ENCODE results near the gene URB1.

Gene URB1

DNA sequence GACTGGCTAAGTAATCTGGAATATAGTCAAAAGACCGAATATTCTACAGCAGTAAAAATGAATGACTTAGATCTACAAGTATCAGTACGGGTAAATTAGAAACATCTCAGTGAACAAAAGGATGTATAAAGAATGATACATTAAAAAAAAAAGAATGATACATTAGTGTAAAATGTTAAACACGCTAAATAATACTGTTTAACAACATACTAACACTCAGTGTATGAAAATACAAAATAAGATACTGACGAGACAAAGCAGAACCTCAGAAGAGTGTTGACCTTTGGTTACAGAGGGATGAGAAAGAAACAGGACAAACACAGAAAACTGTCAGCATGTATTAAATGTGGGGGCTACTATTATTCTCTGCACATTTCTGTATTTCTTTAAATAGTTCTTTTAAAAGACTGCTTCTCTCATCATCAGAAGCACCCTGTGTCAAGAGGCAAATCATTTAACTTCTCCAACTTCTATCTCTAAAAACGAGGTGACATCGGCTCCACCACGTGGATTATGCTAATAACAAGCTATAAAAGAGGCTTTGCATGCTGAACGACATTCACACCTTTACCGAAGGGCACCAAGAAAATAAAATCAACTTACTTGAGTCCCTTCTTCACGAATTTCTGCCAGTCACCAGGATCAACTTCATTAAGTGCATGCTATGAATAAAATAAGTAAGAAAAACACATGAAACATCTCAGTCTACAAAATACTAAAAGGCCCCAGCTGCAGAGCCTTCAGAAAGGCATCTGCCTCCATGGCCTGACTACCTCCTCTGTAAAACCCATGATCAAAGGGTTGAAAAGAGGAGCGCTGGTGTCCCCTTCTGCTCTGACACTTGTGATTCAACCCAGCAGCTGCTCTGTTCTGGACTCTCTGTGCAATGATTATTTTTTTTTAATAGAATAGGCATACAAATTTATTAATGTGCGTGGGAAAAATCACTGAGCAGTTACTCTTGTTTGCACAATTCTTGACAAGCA lies 51.7 kb downstream of the URB1 start:
- FAIRE-seq: no peak

DNA sequence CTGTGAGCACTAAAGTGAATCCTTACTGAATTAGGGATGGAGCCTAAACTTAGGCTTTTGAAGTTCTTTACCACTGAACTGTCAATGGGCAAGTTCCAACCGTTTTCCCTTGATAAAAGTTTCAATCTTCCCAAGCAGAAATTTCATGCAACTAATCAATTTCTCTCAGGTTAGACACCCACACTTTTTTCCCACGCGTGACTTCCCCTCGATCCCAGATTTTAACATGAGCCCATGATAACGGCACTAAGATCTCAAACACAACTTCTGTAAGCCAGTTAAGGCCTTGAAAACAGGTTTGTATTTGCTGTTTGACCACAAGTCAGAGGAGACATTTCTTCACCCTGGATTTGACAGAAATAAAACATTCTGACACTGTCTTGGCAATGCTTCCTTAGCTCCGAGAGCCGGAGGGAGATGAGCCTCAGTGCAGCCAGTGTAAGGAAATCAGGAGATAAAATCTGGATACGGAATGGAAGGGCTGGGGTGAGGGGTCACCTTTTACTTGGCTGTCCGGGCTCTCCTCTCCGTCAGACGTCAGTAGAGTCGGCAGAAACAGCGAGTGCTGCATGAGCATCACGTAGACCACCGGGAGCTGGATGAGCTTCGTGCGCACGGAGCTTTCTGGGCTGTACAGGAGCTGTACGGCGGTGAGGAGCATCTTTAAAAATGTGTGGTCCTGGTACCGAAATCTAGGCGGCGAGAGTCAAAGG lies 54.4 kb downstream of the URB1 start:
- no peak for FAIRE-seq

GRCh38 chr21:32337206-32337605 lies 55.6 kb downstream of the URB1 start:
- no peak for FAIRE-seq

GRCh38 chr21:32336711-32337110 lies 56.1 kb downstream of the URB1 start:
- FAIRE-seq: no peak

DNA sequence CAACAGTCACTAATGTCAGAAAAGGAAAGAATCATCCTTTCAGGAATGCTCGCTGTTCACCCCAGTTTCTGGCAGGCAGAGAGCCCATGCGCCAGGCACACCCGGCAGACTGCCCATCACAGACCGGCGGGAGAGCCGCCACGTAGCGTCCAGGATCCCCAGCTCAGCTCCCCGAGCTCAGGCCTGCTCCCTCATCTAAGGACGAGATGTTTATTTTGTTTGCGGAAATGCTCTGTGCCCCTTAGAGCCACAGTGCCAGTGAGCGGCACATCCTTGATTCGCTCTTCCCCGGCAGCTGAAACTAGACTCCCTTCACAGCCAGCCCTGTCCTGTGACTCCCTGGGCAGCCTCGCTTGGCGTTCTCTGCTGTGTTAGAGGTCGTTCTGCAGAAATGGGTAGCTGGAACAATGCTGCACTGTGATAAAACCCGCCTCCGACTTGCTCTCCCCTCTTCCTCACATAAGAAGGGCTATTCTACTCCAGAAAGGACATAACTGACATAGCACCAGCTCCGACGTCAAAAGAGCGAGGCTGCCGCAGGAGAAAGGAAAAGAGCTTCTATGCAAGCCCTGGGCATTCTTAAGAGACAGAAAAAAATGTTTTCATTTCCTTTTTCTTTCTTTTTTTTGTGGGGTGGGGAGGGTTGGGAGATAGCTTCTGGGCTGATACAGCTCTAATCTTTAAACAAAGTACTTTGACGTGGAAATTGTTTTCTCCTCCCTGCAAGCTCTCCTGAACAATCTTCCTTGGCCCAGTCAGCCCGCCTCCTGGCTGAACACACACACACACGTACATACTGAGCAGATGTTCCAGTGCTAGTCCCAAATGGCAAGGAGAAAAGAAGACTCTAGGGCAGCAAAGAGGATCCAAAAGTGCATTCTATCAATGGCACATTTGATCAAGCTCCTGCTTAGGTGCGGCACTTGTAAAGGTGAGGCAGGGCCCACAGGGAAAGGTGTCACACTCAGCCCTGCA lies 56.9 kb downstream of the URB1 start:
- FAIRE-seq: no peak

GRCh38 chr21:32334980-32335531 lies 57.8 kb downstream of the URB1 start:
- no peak for FAIRE-seq

DNA sequence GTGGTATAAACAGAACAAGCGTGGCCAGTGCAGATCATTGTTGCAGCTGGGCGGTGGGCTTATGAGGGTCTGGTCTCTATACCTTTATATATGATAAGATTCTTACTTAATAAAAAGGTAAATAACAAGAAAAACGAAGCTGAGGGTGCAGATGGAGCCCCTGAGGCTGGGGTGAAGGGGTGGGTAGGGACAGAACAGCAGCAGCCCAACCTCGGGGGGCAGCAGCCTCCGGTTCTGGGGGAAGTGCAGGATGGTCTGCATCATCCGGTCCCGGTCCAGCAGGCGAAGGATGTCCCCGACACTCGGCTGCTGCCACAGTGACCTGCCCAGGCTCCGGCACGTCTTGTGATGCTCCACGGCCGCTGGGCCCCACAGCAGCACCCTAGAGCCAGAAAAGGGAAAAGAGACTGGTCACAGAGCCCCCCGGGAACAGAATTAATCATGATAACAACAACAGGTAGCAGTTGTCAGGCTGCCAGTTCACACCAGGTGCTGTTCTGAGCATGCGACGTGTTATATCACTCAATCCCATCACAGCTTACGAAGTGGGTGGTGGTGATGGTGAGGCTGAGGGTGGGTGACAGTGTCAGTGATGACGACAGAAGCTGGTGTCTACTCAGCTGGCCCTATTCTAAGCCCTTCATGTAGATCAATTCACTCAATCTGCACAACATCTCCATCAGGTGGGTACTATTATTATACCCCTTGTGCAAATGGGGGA lies 58.7 kb downstream of the URB1 start:
- no peak for FAIRE-seq

DNA sequence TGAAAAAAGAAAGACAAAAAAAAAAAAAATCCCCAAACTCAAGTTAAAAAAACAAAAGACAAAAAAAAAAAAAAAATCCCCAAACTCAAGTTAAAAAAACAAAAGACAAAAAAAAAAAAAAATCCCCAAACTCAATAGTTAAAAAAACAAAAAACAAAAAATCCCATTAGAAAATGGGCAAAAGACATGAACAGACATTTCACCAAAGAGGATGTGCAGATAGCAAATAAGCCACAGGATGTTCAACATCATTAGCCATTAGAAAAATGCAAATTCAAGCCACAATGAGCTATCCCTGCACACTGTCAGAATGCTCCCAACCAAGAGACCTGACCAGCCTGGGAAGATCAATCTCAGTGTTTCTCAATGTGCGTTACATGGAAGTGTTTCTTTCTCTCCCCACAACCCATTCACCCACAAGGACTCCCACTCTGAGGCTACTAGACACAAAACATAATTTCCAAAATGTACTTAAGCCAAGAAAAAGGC lies 60.3 kb downstream of the URB1 start:
- peak; percentile 88 for FAIRE-seq

- FAIRE-seq: no peak
These were observed 61.1 kb downstream of the URB1 start for GRCh38 chr21:32331444-32332305.

DNA sequence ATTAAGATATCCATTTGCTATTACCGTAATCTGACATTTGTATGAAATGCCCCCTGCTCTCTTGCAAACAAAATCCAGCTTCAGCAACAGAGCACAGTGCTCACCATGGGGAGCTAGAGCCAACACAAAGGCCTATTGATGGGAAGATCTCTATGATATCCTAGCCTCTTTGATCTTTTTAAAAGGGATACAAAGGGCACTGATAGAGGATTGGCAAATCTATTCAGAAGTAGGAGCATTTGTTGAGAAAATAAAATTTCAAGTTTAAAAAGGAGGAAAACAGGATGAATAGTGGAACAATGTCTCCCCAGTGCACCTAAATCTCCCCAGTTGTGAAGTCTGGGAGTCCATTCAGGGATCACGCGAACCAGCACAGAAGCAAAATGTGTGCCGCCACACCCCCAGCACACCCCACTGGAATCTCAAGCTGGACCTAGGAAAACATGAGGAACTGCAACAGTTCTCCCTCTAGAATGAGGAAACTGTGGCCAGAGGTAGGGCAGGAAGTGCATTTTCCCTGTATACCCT lies 62.0 kb downstream of the URB1 start:
- no peak for FAIRE-seq

DNA sequence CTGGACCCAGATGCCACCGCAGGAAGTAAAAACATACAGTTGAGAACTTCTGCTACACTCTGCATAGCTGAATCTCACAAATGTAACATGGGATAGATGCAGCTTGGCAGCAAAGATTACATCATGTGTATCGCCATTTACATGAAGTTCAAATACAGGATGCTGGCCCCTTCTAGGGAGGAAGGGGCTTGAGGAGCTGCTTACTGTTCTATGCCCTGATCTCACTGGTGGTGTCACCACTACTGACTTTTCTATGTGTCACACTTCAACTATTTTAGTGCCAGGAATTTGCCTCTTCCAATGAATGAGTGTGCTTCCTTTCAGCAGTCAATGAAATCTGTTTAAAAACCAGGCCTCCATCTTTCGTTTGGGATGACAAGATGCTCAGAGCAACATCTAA lies 63.0 kb downstream of the URB1 start:
- no peak for FAIRE-seq

DNA sequence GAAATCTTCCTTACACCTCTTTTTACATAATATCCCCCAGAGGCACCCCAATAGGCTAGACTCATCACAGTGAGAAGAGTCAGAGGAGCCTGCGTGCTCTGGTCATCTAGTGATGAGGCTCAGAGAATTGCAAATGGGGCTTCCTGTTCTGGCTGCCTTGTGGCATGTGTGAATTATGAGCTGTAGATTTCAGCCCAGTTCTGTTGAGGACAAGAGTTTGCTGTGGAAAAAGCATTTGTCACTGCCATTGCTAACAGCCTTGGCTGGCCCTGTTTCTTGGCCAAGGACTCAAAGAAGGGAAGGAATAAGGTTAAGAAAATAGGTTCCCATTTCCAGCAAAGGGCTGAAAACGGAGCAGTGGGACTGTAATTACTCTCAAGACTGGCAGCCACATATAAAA lies 63.5 kb downstream of the URB1 start:
- no peak for FAIRE-seq

DNA sequence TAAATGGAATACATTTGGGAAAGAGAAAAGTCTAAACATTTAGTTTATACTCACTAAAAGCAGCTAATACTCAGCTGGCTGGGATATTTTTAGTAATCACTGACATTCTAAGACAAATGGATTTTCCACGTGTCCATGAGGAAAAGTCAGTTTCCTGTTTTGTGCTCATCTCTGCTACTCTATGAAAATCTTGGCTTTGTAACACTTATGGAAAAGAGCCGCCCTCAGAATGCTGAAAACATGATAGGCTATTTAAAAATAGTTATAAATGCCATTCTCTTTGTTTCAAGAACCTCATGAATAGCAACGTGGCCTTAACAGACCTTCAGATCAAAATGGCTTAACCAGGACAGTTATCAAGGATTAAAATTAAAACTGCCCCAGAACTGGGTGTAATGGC lies 64.2 kb downstream of the URB1 start:
- no peak for FAIRE-seq

DNA sequence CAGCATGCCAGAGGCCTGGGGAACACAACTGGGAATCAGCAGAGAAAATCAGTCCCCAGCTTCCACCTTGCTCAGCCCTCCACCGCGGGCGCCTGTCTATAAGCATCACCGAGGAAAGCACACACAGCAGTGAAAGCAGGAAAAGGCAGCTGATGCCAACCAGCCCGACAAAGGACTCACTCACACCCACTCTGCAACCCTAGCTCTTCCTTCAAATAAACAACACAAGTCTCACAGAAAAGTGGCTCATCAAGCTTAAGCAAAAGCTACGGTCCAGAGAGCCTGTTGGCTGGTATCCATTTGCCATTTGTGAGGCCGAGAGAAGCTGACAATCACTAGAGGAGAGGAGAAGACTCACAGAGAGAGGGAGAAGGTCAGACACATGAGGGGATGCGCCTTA lies 67.1 kb downstream of the URB1 start:
- FAIRE-seq: no peak

DNA sequence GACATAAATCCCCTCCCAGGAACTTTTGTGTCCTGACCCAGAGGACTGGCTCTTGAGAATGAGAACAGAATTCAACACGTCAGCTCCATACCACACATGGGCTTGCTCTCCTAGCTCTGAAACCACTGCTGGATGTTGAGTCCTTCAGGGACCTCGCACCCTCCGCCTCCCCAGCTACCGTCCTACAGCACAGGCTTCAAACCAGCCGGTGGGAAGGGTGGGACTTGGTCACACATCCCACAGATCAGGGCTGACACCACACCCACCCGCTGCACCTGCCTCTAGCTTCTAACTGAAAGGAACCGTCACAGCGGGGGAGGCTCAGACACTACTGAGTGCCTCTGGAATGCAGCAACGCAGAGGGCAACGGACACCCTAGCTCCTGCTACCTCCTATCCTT lies 70.1 kb downstream of the URB1 start:
- FAIRE-seq: no peak

- no peak for FAIRE-seq
These were observed 70.7 kb downstream of the URB1 start for GRCh38 chr21:32322103-32322502.

GRCh38 chr21:32321480-32321879 lies 71.3 kb downstream of the URB1 start:
- FAIRE-seq: no peak

DNA sequence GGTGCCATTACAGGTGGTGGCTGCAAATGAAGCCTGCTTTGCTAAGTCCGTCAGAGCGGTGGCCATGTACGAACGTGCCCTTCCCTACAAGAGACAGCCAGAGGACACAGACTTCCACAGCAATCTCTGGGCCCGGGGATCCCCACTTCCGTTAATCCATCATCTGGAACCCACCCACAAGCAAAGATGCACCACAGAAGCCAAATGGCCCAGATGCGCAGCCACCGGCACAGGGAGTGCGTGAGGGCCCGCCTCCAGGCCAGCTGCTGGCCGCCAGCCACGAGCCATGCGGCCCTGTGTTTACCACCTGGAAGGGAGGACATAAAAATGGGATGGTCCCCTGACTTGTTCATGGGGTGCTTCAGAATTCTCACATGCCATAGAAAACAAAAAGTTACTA lies 72.1 kb downstream of the URB1 start:
- FAIRE-seq: no peak

DNA sequence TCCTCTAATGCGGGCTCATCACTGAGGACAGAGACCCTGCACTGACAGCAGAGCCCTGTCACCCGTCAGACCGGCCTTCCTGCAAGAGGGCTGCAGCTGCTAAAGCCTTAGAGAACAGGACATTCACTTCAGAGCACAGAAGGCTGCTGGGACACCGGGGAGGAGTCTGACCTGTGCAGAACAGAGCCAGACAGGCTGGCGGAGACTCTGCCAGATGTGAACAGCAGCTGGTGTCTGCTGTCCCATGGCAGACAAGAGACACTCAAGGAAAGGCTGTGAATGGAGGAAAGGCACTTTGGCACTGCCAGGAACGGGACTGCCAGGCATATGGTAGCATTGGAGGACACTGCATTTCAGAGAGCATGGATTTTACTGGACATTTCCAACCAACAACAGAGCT lies 72.8 kb downstream of the URB1 start:
- FAIRE-seq: no peak

DNA sequence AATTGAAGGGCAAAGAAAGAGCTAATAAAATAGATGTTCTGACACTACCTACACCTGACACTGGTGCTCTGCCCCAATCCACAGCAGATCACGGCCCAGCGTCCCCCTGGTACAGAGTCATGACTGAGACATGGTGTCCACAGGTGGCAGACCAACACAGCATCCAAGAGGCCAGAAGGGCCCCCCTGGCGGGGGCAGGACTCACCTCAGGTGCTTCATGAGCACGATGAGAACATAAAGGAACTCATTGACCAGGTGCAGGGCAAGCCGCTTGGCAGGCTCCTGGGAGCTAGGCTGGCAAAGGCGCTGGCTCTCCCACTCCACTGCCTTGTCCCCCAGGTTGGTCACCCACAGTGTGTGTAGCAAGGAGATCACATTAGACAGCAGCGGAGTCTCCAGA lies 73.8 kb downstream of the URB1 start:
- FAIRE-seq: no peak

DNA sequence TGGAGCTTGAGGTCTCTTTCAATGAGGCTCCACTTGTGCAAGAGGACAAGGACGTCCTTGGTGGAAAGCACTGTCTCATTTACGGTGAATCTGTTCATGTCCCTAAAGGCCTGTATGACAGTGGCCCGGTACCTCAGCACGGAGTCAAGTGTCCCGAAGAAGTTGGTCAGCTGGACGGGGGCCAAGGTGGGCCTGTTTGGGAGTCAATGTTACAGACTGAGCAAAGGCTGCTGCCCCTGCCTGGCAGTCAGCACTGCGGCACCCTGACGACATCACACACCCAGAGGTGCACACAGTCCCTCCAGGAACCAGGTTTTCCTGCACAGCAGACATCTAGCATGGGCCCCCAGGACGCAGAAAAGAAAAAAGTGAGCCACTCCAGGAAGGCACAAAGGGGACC lies 75.1 kb downstream of the URB1 start:
- FAIRE-seq: no peak
